B cell (primary cell): ENCODE results near the gene SLC25A10.

Source experiments
- CTCF ChIP-seq: fragments of 200-600 bp; IDR thresholded peaks from one replicate; pipeline ENCODE4 v1.8.0; 2022; ENCODE audit warnings: antibody characterized with exemption, mild to moderate bottlenecking
- EZH2 ChIP-seq: IDR thresholded peaks from 2 replicates; pipeline ENCODE4 v1.6.1; 2012; ENCODE audit warnings: borderline replicate concordance, low read depth, mild to moderate bottlenecking, moderate library complexity, low read length; ENCODE audit not compliant: insufficient read depth, poor library complexity, severe bottlenecking

- TF ChIP-seq CTCF, result no peak
- no peak for TF ChIP-seq EZH2
Measured at GRCh38 chr17:81740395-81740961, 28.4 kb downstream of the SLC25A10 start.
